ENCODE data around the gene EXOC3L1.
A peak's percentile ranks its signal among the peaks of the same experiment; 100 is the strongest.

The EXOC3L1 gene

GRCh38 chr16:67183627-67184452, 6.1 kb downstream of the EXOC3L1 start, which contains the start of gene MATCAP1:
Gene MATCAP1 (minus strand): TSS chr16:67183963. CDS start chr16:67180610, 3,353 bp downstream.
- in situ Hi-C loops (cut with HindIII; ENCODE audit: low pct_ligation_motif_present, low sequenced_read_pairs), result no loop called here
- DNase-seq, result peak; percentile 97
- Histone ChIP-seq H3K27me3 (replicated peaks) (no peaks in the 10 kb centered on the region), H3K27ac (peak within 1 kb of the TSS; percentile 97), H3K36me3 (replicated peaks) (no peaks in the 10 kb centered on the region), H3K4me3 (ENCODE audit: low read depth, low read length) (peak within 1 kb of the TSS; percentile 73)
- TF ChIP-seq CTCF (IDR thresholded peaks at IDR 0.05; ENCODE audit: low read depth, low read length, missing control alignments), result no peak

GRCh38 chr16:67183284-67183626, 6.7 kb downstream of the EXOC3L1 start:
- Histone ChIP-seq H3K4me3 (ENCODE audit: low read depth, low read length) (peak overlapping the region; percentile 73), H3K27me3 (replicated peaks) (no peaks in the 10 kb centered on the region), H3K36me3 (replicated peaks) (no peaks in the 10 kb centered on the region), H3K27ac (peak overlapping the region; percentile 97)
- no peak for TF ChIP-seq CTCF (IDR thresholded peaks at IDR 0.05; ENCODE audit: low read depth, low read length, missing control alignments)
- in situ Hi-C loops (cut with HindIII; ENCODE audit: low pct_ligation_motif_present, low sequenced_read_pairs), result no loop called here
- DNase-seq, result no peak

- H3K27ac ChIP-seq, result no peak overlapping the region
- H3K27me3 ChIP-seq (replicated peaks), result no peaks in the 10 kb centered on the region
- DNase-seq, result no peak
- H3K36me3 ChIP-seq (replicated peaks), result no peaks in the 10 kb centered on the region
- in situ Hi-C loops (cut with HindIII; ENCODE audit: low pct_ligation_motif_present, low sequenced_read_pairs), result no loop called here
- no peak for TF ChIP-seq CTCF (IDR thresholded peaks at IDR 0.05; ENCODE audit: low read depth, low read length, missing control alignments)
- H3K4me3 ChIP-seq (ENCODE audit: low read depth, low read length), result no peak overlapping the region
Observed at GRCh38 chr16:67182288-67182687, 7.6 kb downstream of the EXOC3L1 start.

- no peak overlapping the region for H3K4me3 ChIP-seq (ENCODE audit: low read depth, low read length)
- no peak for TF ChIP-seq CTCF (IDR thresholded peaks at IDR 0.05; ENCODE audit: low read depth, low read length, missing control alignments)
- H3K27me3 ChIP-seq (replicated peaks), result no peaks in the 10 kb centered on the region
- DNase-seq, result peak; percentile 69
- in situ Hi-C loops (cut with HindIII; ENCODE audit: low pct_ligation_motif_present, low sequenced_read_pairs), result no loop called here
- H3K36me3 ChIP-seq (replicated peaks), result no peaks in the 10 kb centered on the region
- H3K27ac ChIP-seq, result no peak overlapping the region
Observed at GRCh38 chr16:67181346-67181745, 8.6 kb downstream of the EXOC3L1 start.

GRCh38 chr16:67180166-67180565, 9.8 kb downstream of the EXOC3L1 start:
- in situ Hi-C loops (cut with HindIII; ENCODE audit: low pct_ligation_motif_present, low sequenced_read_pairs), result no loop called here
- no peak for TF ChIP-seq CTCF (IDR thresholded peaks at IDR 0.05; ENCODE audit: low read depth, low read length, missing control alignments)
- Histone ChIP-seq H3K4me3 (ENCODE audit: low read depth, low read length) (no peak overlapping the region), H3K27ac (no peak overlapping the region), H3K36me3 (replicated peaks) (no peaks in the 10 kb centered on the region), H3K27me3 (replicated peaks) (no peaks in the 10 kb centered on the region)
- no peak for DNase-seq

Data from brain microvascular endothelial cell (primary cell).